IPS-15b (cell line): ENCODE results near the gene BDH1.
"Not testable (repeated sequence)": the region's sequence is repeated elsewhere in the genome, so short reads cannot be mapped to it uniquely, and the experiment has no call there.

Experiments
- H3K27me3 ChIP-seq: one replicate; pipeline ENCODE4 v1.6.1; 2013; ENCODE audit warnings: low read length; ENCODE audit not compliant: control insufficient read depth, insufficient read depth
- H3K36me3 ChIP-seq: one replicate; pipeline ENCODE4 v1.6.1; 2013; ENCODE audit warnings: low read length; ENCODE audit not compliant: control insufficient read depth, insufficient read depth
- H3K4me1 ChIP-seq: one replicate; pipeline ENCODE4 v1.6.1; 2013; ENCODE audit warnings: mild to moderate bottlenecking, low read length; ENCODE audit not compliant: control insufficient read depth, insufficient read depth
- H3K4me3 ChIP-seq: one replicate; pipeline ENCODE4 v1.5.1; 2013; ENCODE audit warnings: low read depth, low read length
- H3K9ac ChIP-seq: one replicate; pipeline ENCODE4 v1.6.1; 2013; ENCODE audit warnings: low read depth, mild to moderate bottlenecking, low read length
- H3K9me3 ChIP-seq: one replicate; pipeline ENCODE4 v1.6.1; 2013; ENCODE audit warnings: mild to moderate bottlenecking, low read length; ENCODE audit not compliant: control insufficient read depth, insufficient read depth

The BDH1 gene

GRCh38 chr3:197592361-197593045 lies 36.7 kb upstream of the BDH1 start:
- no peaks in the 10 kb centered on the region for H3K27me3 ChIP-seq
- no peak overlapping the region for H3K4me3 ChIP-seq
- no peaks in the 10 kb centered on the region for H3K36me3 ChIP-seq
- H3K4me1 ChIP-seq, result peaks cover 3% of the 10 kb centered on the region
- H3K9ac ChIP-seq, result no peak overlapping the region
- H3K9me3 ChIP-seq, result no peaks in the 10 kb centered on the region

GRCh38 chr3:197591816-197592215 lies 36.0 kb upstream of the BDH1 start:
- Histone ChIP-seq H3K4me1 (peaks cover 3% of the 10 kb centered on the region), H3K4me3 (no peak overlapping the region), H3K27me3 (no peaks in the 10 kb centered on the region), H3K36me3 (no peaks in the 10 kb centered on the region), H3K9me3 (no peaks in the 10 kb centered on the region), H3K9ac (no peak overlapping the region)

GRCh38 chr3:197590313-197590962 lies 34.7 kb upstream of the BDH1 start:
- Histone ChIP-seq H3K27me3 (no peaks in the 10 kb centered on the region), H3K36me3 (no peaks in the 10 kb centered on the region), H3K4me3 (no peak overlapping the region), H3K9me3 (no peaks in the 10 kb centered on the region), H3K4me1 (peaks cover under 1% of the 10 kb centered on the region), H3K9ac (no peak overlapping the region)

GRCh38 chr3:197589545-197589944 lies 33.8 kb upstream of the BDH1 start:
- no peak overlapping the region for H3K9ac ChIP-seq
- no peaks in the 10 kb centered on the region for H3K4me1 ChIP-seq
- no peaks in the 10 kb centered on the region for H3K27me3 ChIP-seq
- H3K4me3 ChIP-seq, result no peak overlapping the region
- H3K36me3 ChIP-seq, result no peaks in the 10 kb centered on the region
- H3K9me3 ChIP-seq, result no peaks in the 10 kb centered on the region

DNA sequence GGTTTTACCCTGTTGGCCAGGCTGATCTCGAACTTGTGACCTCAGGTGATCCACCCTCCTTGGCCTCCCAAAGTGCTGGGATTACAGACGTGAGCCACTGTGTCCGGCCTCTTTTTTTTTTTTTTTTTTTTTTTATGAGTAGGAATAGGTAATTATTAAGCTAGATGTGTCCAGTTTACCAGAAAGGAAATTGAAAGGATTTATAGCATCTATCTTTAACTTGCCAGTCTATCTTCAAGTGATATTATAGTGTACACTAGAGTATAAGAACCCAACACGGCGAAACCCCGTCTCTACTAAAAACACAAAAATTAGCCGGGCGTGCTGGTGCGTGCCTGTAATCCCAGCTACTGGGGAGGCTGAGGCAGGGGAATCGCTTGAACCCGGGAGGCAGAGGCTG lies 31.0 kb upstream of the BDH1 start:
- H3K9ac ChIP-seq, H3K36me3 ChIP-seq, H3K4me3 ChIP-seq, H3K9me3 ChIP-seq, H3K4me1 ChIP-seq, H3K27me3 ChIP-seq: not testable (repeated sequence)

- Histone ChIP-seq H3K9ac (no peak overlapping the region), H3K4me1 (no peaks in the 10 kb centered on the region), H3K36me3 (no peaks in the 10 kb centered on the region), H3K9me3 (no peaks in the 10 kb centered on the region), H3K4me3 (no peak overlapping the region), H3K27me3 (no peaks in the 10 kb centered on the region)
Observed at GRCh38 chr3:197586181-197586580, 30.4 kb upstream of the BDH1 start.

DNA sequence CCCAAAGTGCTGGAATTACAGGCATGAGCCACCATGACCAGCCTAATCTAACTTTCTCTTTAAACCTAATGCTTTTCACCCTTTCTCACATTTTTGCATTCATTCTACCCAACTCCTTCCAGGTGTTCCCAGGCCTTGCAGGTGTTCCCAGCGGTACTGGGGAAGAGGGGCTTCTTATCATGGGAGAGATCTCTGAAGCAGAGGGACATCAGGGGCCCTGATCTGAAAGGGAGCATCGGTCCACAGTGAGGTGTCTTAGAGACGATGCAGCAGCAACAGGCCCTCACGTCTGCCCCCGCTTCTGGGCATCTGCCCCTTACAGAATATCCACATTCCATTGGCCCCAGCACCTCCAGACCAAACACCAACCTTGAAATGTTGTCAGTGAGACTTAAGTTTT lies 29.0 kb upstream of the BDH1 start:
- H3K9ac ChIP-seq, result no peak overlapping the region
- no peak overlapping the region for H3K4me3 ChIP-seq
- no peaks in the 10 kb centered on the region for H3K36me3 ChIP-seq
- no peaks in the 10 kb centered on the region for H3K27me3 ChIP-seq
- peaks cover 7% of the 10 kb centered on the region for H3K4me1 ChIP-seq
- H3K9me3 ChIP-seq, result no peaks in the 10 kb centered on the region

DNA sequence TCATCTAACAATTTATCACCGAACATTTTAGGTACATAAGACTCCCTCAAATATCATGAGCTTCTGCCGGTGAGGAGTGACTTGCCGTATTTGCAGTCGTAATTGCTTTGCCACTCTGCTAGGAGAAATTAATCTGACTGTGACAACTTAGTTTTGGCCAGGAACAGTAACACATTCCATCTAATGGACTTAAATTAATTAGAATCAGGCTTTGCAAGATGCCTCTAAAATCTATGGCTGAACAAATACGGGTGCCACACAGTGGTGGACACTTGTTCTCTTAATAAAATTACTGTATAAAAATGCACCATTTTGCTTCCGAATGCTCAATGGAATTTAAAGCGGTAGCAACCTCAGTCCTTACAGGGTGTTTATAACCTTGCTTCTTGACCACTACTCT lies 27.6 kb upstream of the BDH1 start:
- Histone ChIP-seq H3K4me3 (no peak overlapping the region), H3K9ac (no peak overlapping the region), H3K27me3 (no peaks in the 10 kb centered on the region), H3K9me3 (no peaks in the 10 kb centered on the region), H3K4me1 (peaks cover 7% of the 10 kb centered on the region), H3K36me3 (no peaks in the 10 kb centered on the region)

DNA sequence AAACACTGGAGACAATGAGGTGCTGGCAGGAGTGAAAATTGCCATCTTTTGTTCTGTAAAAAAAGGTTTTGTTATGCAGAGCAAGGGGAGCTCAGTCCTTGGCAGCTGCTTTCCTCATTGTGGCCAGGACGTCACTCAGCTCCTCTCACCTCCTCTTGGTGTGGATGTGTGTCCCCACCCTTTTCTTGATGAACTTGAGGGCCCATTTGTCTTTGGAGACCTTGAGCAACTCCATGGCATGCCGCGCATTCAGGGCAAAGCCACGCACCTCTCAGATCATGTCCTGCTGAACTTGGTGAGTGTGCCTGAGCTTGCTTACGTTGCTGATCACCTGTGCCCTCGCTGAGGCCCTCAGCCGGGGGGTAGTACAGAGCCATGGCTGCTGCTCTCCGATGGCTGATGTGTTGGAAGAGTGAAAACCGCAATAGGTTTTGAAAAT lies 24.5 kb upstream of the BDH1 start:
- Histone ChIP-seq H3K27me3 (no peaks in the 10 kb centered on the region), H3K36me3 (no peaks in the 10 kb centered on the region), H3K9me3 (no peaks in the 10 kb centered on the region), H3K4me1 (peaks cover 22% of the 10 kb centered on the region), H3K9ac (no peak overlapping the region), H3K4me3 (no peak overlapping the region)

DNA sequence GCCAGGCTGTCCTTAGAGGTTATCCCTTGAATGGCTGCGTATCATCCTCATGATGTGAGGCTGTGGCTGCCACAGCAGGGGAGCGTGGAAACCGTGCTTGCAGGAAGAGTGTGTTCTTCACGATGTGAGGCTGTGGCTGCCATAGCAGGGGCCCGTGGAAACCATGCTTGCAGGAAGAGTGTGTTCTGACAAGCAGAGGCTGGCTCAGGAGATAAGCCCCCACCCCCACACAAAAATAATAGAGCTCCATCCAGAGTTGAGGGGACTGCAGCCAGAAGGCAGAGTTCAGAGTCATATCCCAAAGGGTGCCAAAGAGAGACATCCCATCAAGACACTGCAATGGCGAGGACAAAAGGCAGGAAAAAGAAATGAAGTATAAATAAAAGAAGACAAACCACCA lies 22.6 kb upstream of the BDH1 start:
- H3K4me1 ChIP-seq, result peaks cover 34% of the 10 kb centered on the region

GRCh38 chr3:197577366-197578074 lies 21.8 kb upstream of the BDH1 start:
- Histone ChIP-seq H3K9ac (no peak overlapping the region), H3K9me3 (no peaks in the 10 kb centered on the region), H3K27me3 (no peaks in the 10 kb centered on the region), H3K4me3 (no peak overlapping the region), H3K36me3 (no peaks in the 10 kb centered on the region), H3K4me1 (peaks cover 35% of the 10 kb centered on the region)

More for the DNA sequence above, 22.6 kb upstream of the BDH1 start:
- H3K27me3 ChIP-seq, result no peaks in the 10 kb centered on the region
- H3K4me3 ChIP-seq, result no peak overlapping the region
- no peak overlapping the region for H3K9ac ChIP-seq
- no peaks in the 10 kb centered on the region for H3K36me3 ChIP-seq
- H3K9me3 ChIP-seq, result no peaks in the 10 kb centered on the region

GRCh38 chr3:197576838-197577237 lies 21.1 kb upstream of the BDH1 start:
- H3K9me3 ChIP-seq, result no peaks in the 10 kb centered on the region
- H3K4me1 ChIP-seq, result peaks cover 35% of the 10 kb centered on the region
- H3K36me3 ChIP-seq, result no peaks in the 10 kb centered on the region
- no peaks in the 10 kb centered on the region for H3K27me3 ChIP-seq
- peak overlapping the region; percentile 27 for H3K4me3 ChIP-seq
- no peak overlapping the region for H3K9ac ChIP-seq
